GM18909 (cell line): ENCODE measurements around the gene DSCAM.

Source experiments
- ATAC-seq: cut with Tn5 transposase; IDR thresholded peaks from one replicate; pipeline ENCODE4 v1.9.1; 2021; ENCODE audit warnings: mild to moderate bottlenecking; ENCODE audit not compliant: unreplicated experiment, poor library complexity

Gene DSCAM

GRCh38 chr21:40678681-40679284, 168.2 kb downstream of the DSCAM start:
- ATAC-seq, result no peak

- ATAC-seq, result no peak
Measured at GRCh38 chr21:40675017-40675416, 171.9 kb downstream of the DSCAM start.

- ATAC-seq, result no peak
Measured at GRCh38 chr21:40672602-40673001, 174.4 kb downstream of the DSCAM start.

- no peak for ATAC-seq
Measured at GRCh38 chr21:40671716-40672115, 175.2 kb downstream of the DSCAM start.

GRCh38 chr21:40668555-40669275, 178.2 kb downstream of the DSCAM start:
- no peak for ATAC-seq

- ATAC-seq, result no peak
Measured at GRCh38 chr21:40667967-40668366, 179.0 kb downstream of the DSCAM start.

- no peak for ATAC-seq
Measured at GRCh38 chr21:40662889-40663288, 184.1 kb downstream of the DSCAM start.

GRCh38 chr21:40660461-40660860, 186.5 kb downstream of the DSCAM start:
- no peak for ATAC-seq

GRCh38 chr21:40658311-40658710, 188.6 kb downstream of the DSCAM start:
- no peak for ATAC-seq

GRCh38 chr21:40652436-40652835, 194.5 kb downstream of the DSCAM start:
- ATAC-seq, result no peak

- ATAC-seq, result no peak
Measured at GRCh38 chr21:40647706-40648105, 199.3 kb downstream of the DSCAM start.

GRCh38 chr21:40646651-40647050, 200.3 kb downstream of the DSCAM start:
- no peak for ATAC-seq

GRCh38 chr21:40641042-40641441, 205.9 kb downstream of the DSCAM start:
- ATAC-seq, result no peak

GRCh38 chr21:40640266-40640789, 206.6 kb downstream of the DSCAM start:
- ATAC-seq, result no peak

GRCh38 chr21:40639616-40640194, 207.3 kb downstream of the DSCAM start:
- ATAC-seq, result no peak

GRCh38 chr21:40638466-40639251, 208.3 kb downstream of the DSCAM start:
- no peak for ATAC-seq

GRCh38 chr21:40636026-40636425, 210.9 kb downstream of the DSCAM start:
- no peak for ATAC-seq

GRCh38 chr21:40635391-40635790, 211.6 kb downstream of the DSCAM start:
- no peak for ATAC-seq

- no peak for ATAC-seq
Measured at GRCh38 chr21:40634141-40634540, 212.8 kb downstream of the DSCAM start.

- ATAC-seq, result no peak
Measured at GRCh38 chr21:40633048-40633447, 213.9 kb downstream of the DSCAM start.

- no peak for ATAC-seq
Measured at GRCh38 chr21:40631211-40631610, 215.7 kb downstream of the DSCAM start.
